HEK293T (cell line): Measurements from ENCODE around the gene GXYLT1.
A peak's percentile ranks its signal among the peaks of the same experiment; 100 is the strongest.
"Not testable (repeated sequence)": the region's sequence is repeated elsewhere in the genome, so short reads cannot be mapped to it uniquely, and the experiment has no call there.

ENCODE experiments used
- CTCF ChIA-PET: fragments of 350-600 bp; formaldehyde crosslinking; extraction: SDS; loops from one replicate; lab custom pipeline; 2021; ENCODE audit warnings: antibody characterized with exemption, inconsistent platforms; lab: Yijun Ruan, JAX
- POLR2A ChIA-PET: fragments of 350-600 bp; formaldehyde crosslinking; extraction: SDS; loops from one replicate; lab custom pipeline; 2020; ENCODE audit warnings: antibody characterized with exemption, inconsistent platforms; lab: Yijun Ruan, JAX
- DNase-seq: peaks from one replicate; pipeline ENCODE4 v3.0.0; 2012; ENCODE audit warnings: mixed read lengths; ENCODE audit errors: extremely low spot score
- ARNT ChIP-seq: fragments of 450-650 bp; IDR thresholded peaks from 2 replicates; pipeline ENCODE4 v1.6.1; 2017; ENCODE audit warnings: mild to moderate bottlenecking
- BHLHE40 ChIP-seq: fragments of 450-650 bp; IDR thresholded peaks from 2 replicates; pipeline ENCODE4 v1.6.1; 2016; ENCODE audit warnings: mild to moderate bottlenecking, moderate library complexity, borderline replicate concordance
- CTBP1 ChIP-seq: fragments of 450-650 bp; IDR thresholded peaks from 2 replicates; pipeline ENCODE4 v1.6.1; 2016; ENCODE audit warnings: borderline replicate concordance
- ELF4 ChIP-seq: fragments of 450-650 bp; IDR thresholded peaks from 2 replicates; pipeline ENCODE4 v1.6.1; 2017; ENCODE audit warnings: antibody characterized with exemption
- FOXA1 ChIP-seq: fragments of 450-650 bp; IDR thresholded peaks from 2 replicates; pipeline ENCODE4 v1.6.1; 2016; ENCODE audit warnings: mild to moderate bottlenecking
- FOXK2 ChIP-seq: fragments of 450-650 bp; IDR thresholded peaks from 2 replicates; pipeline ENCODE4 v1.6.1; 2016; ENCODE audit warnings: mild to moderate bottlenecking
- FOXM1 ChIP-seq: fragments of 450-650 bp; IDR thresholded peaks from 2 replicates; pipeline ENCODE4 v1.6.1; 2017; ENCODE audit warnings: mild to moderate bottlenecking, borderline replicate concordance
- HDGF ChIP-seq: fragments of 450-650 bp; IDR thresholded peaks from 2 replicates; pipeline ENCODE4 v1.6.1; 2017; ENCODE audit warnings: antibody characterized with exemption, borderline replicate concordance
- L3MBTL2 ChIP-seq: fragments of 450-650 bp; conservative IDR thresholded peaks from 2 replicates; pipeline ENCODE4 v1.6.1; 2016; ENCODE audit warnings: mild to moderate bottlenecking
- LEF1 ChIP-seq: fragments of 450-650 bp; IDR thresholded peaks from 2 replicates; pipeline ENCODE4 v1.6.1; 2017; ENCODE audit warnings: mild to moderate bottlenecking, borderline replicate concordance
- NFRKB ChIP-seq: fragments of 450-650 bp; IDR thresholded peaks from 2 replicates; pipeline ENCODE4 v1.6.1; 2016; ENCODE audit warnings: mild to moderate bottlenecking, moderate library complexity
- SP1 ChIP-seq: fragments of 450-650 bp; IDR thresholded peaks from 2 replicates; pipeline ENCODE4 v1.6.1; 2017
- SUZ12 ChIP-seq: fragments of 450-650 bp; IDR thresholded peaks from 2 replicates; pipeline ENCODE4 v1.6.1; 2016; ENCODE audit warnings: mild to moderate bottlenecking
- TARDBP ChIP-seq: fragments of 450-650 bp; IDR thresholded peaks from 2 replicates; pipeline ENCODE4 v1.6.1; 2016
- ZNF384 ChIP-seq: fragments of 450-650 bp; IDR thresholded peaks from 2 replicates; pipeline ENCODE4 v1.6.1; 2016
- TF ChIP-seq, protein P1 (sequence below): fragments of 450-650 bp; IDR thresholded peaks from 2 replicates; pipeline ENCODE4 v1.6.1; 2016

Gene GXYLT1, protein sequence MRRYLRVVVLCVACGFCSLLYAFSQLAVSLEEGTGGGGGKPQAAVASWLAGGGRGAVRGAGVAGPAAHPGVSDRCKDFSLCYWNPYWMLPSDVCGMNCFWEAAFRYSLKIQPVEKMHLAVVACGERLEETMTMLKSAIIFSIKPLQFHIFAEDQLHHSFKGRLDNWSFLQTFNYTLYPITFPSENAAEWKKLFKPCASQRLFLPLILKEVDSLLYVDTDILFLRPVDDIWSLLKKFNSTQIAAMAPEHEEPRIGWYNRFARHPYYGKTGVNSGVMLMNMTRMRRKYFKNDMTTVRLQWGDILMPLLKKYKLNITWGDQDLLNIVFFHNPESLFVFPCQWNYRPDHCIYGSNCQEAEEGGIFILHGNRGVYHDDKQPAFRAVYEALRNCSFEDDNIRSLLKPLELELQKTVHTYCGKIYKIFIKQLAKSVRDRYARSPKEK

DNA sequence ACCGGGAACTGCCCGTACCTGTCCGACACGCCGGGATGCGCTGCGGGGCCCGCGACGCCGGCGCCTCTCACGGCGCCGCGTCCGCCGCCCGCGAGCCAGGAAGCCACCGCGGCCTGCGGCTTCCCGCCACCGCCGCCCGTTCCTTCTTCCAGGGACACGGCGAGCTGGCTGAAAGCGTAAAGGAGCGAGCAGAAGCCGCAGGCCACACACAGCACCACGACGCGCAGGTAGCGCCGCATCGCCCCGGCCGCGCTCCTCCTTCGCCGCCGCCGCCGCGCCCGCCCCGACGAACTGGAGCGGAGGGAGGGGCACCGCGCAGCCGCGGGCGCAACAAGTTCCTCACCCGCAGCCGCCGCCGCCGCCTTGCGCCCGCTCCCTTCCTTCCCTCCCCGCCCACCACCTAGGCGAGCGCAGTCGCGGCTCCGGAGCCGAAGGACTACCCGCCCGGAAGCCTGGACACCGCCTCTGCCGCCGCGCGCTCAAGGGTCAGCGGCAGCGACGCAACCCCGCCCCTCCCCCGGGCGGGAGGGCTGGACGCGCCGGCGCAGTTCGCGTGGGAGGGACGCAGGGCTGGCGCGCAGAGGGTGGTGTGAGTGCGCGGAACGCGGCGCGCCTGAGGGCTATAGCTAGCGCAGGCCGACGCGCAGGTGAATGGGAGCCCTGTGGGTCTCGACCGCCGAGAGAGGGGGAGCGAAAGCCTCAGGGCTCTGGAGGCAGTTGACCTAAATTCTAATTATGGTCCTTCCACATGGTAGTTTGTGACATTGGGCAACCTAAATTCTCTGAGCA, at the start of gene GXYLT1:
Gene GXYLT1, minus strand, starts transcription at position 467 of the 789 bp plus-strand sequence. Its CDS starts 228 bp downstream, at position 239.
- no peak for TF ChIP-seq CTBP1
- TF ChIP-seq SUZ12 = no peak
- peak; percentile 69 for TF ChIP-seq L3MBTL2
- TF ChIP-seq ELF4 = no peak
- no peak for TF ChIP-seq FOXK2
- no peak for TF ChIP-seq FOXA1
- TF ChIP-seq LEF1 = 0 out of 2 replicates have a peak, but pooled peaks have one; percentile 29
- peak; percentile 15; the same call in 1 of the 2 replicates for TF ChIP-seq ARNT
- POLR2A ChIA-PET = interaction anchor here (0.7 to 1.5 kb wide), 5 partner anchors 10 to 222 kb away, joined by 3 to 7 read pairs (median 4); partner anchors contain the start of gene YAF2
- peak; percentile 88 for DNase-seq
- CTCF ChIA-PET = interaction anchor here (0.6 kb wide), 1 partner anchor 154 kb away, joined by 3 read pairs; no protein-coding TSS in a partner anchor

DNA sequence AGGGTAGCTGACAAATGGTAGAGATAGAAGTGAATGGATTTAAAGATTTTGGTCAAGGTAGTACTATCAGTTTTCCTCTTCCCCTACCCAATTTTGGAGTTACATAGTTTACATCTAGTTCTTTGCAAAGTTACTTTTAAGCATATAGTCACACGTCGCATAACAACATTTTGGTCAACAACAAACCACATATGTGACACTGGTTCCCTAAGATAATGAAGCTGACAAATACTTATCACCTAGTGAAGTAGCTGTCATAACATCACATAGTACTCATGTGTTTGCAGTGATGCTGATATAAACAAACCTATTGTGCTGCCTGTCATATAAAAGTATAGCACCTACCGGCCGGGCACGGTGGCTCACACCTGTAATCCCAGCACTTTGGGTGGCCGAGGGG, 48.0 kb upstream of the GXYLT1 start:
- TF ChIP-seq HDGF = no peak
- TF ChIP-seq TARDBP = no peak
- POLR2A ChIA-PET = no interaction called here
- DNase-seq = no peak
- CTCF ChIA-PET = no interaction called here

DNA sequence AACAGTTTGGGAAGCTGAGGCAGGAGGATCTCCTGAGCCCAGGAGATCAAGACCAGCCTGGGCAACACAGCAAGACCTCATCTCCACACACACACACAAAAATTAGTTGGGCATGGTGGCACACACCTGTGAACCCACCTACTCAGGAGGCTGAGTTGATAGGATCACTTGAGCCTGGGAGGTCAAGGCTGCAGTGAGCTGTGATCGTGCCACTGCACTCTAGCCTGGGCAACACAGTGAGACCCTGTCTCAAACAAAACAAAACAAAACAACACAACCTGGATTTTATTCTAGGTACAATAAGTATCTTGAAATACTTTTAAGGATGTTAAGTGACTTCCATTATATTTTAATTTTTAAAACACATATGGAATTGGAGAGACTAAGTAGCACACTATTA, 47.6 kb upstream of the GXYLT1 start:
- ChIA-PET POLR2A (no interaction called here), CTCF (no interaction called here)
- no peak for TF ChIP-seq BHLHE40
- no peak for TF ChIP-seq FOXM1
- no peak for TF ChIP-seq ELF4
- no peak for TF ChIP-seq CTBP1
- TF ChIP-seq LEF1 = no peak
- TF ChIP-seq ZNF384 = no peak
- TF ChIP-seq, protein P1, sequence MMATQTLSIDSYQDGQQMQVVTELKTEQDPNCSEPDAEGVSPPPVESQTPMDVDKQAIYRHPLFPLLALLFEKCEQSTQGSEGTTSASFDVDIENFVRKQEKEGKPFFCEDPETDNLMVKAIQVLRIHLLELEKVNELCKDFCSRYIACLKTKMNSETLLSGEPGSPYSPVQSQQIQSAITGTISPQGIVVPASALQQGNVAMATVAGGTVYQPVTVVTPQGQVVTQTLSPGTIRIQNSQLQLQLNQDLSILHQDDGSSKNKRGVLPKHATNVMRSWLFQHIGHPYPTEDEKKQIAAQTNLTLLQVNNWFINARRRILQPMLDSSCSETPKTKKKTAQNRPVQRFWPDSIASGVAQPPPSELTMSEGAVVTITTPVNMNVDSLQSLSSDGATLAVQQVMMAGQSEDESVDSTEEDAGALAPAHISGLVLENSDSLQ = no peak
- TF ChIP-seq NFRKB = no peak
- TF ChIP-seq FOXK2 = no peak
- TF ChIP-seq SUZ12 = no peak
- no peak for TF ChIP-seq HDGF
- no peak for DNase-seq

DNA sequence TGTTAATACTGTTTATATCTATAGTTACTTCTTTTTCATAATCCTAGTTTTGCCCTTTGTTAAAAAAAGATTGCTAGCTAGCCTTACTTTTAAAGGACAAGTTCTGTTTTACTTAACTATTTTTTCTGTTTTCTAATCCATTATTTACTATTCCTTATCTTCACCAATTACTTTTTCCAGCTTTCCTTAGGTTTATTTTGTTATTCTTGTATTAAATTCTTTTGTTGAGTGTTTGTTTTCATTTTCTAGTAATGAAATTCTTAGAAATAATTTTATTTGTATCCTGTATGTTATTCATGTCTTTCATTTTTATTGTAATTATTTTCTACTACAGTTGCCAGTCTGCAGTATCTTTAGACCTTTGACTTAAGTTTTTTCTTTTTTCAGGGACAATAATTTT, 45.7 kb upstream of the GXYLT1 start:
- ChIA-PET CTCF (no interaction called here), POLR2A (no interaction called here)
- TF ChIP-seq TARDBP (no peak), NFRKB (no peak)
- DNase-seq = no peak

DNA sequence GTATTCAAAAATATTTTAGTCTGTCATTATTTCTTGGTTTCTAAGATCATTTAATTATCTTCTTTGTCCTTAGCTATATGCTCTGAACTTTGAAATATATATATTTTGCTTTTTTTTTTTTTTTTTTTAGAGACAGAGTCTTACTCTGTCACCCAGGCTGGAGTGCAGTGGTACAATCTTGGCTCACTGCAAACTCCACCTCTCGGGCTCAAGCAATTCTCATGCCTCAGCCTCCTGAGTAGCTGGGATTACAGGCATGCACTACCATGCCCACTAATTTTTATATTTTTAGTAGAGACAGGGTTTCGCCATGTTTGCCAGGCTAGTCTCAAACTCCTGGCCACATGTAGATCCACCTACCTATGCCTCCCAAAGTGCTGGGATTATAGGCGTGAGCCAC, 43.6 kb upstream of the GXYLT1 start:
- DNase-seq, CTCF ChIA-PET, POLR2A ChIA-PET: not testable (repeated sequence)

DNA sequence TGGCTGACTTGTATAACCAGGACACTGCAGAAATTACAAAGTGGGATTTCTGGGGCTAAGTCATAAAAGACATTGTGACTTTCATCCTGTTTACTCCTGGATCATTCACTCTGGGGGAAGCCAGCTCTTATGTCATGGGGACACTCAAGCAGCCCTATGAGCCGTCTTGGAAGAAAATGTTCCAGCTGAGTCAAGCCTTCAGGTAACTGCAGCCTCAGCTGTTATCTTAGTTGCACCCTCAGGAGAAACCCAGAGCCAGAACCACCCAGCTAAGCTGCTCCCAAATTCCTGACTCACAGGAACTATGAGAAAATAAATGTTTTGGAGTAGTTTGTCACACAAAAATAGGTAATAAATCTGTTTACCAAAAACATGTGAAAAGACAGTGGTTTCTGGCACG, 43.1 kb upstream of the GXYLT1 start:
- POLR2A ChIA-PET = no interaction called here
- TF ChIP-seq ZNF384 (no peak), FOXK2 (no peak), BHLHE40 (no peak), CTBP1 (no peak), SP1 (no peak), NFRKB (no peak), ELF4 (no peak)
- TF ChIP-seq, protein P1 = no peak
- no peak for DNase-seq
- CTCF ChIA-PET = no interaction called here

DNA sequence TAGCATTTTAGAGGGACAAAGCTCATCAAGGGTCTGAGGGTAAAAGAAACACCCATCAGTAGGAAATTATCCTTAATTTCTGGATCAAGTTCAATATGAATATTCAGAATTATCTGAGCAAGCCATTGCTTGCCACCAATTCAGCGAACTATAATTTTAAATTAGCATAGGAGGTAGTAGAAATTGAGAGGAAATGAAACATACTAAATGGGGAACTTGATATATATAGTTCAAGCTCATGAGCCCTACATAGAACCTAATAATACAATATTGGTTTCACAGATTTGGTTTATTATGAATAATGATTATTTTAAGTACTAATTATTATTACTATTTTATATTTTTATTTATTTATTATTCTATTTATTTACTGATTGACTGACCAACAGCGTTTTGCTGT, 42.1 kb upstream of the GXYLT1 start:
- TF ChIP-seq, protein P1 = no peak
- TF ChIP-seq TARDBP (no peak), HDGF (no peak), SP1 (no peak), ELF4 (no peak), L3MBTL2 (no peak), BHLHE40 (no peak), ZNF384 (no peak), FOXA1 (no peak), CTBP1 (no peak), NFRKB (no peak)
- CTCF ChIA-PET = no interaction called here
- DNase-seq = no peak
- POLR2A ChIA-PET = no interaction called here
